ENCODE measurements around the gene PON3. TPM values are rescaled to one million over a fixed set of nuclear protein-coding genes. Genes with fewer than 3 reads are reported as not detected.

Gene PON3
- total and polyA plus RNA-seq, 12 donors = 0.23 to 2.7 (median 0.64) TPM; not detected in 1

DNA sequence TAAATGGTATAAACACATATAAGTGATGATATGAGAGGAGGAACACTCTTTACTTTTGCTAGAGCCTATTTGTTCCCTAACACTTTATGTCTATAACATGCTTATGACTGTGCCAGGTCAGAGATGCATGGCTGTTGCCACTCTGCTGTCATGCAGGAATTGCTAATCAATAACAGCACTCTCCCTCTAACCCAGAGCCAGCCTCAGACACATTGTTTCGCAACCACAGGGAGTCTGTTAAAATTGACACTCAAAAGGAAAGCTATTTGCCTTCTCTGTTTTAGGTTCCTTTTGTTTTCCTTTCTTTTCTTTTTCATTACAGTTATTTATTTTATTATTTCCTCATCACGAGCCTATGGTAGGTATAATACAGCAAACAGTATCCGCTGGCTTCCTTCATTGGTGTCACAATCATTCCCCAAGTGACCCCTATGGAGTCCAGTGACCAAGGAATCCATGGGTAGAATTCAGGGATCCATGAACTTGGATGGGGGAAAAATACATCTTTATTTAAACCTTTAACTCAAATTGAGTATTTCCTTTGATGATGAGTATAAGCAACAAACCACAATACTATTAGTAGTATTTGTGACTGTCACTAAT lies 31.8 kb upstream of the PON3 start:
- peaks cover 0 to 26% (median 0%) of the 10 kb centered on the region in 9 donors for H3K36me3 ChIP-seq

DNA sequence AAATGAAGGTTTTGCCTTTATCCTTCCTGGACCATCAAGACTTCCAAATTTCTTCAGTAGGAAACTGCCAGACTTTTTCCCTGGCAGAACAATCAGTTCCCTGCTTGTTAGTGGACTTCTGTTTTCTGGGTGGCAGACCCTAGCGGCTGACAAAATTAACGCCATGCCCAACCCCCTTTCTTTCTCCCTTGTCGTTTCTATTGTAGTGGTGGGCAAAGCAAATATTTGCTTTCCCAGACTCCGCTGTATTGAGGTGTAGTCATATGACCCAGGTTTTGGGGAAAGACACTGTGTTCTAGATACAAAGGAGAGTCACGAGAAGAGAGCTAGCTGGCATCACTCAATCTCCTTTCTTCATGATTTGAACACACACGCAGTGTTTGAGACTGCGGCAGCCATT lies 31.0 kb upstream of the PON3 start:
- intact Hi-C loops (cut with DNase I) = no loop called here
- WGBS, 2 donors = 88 to 91% methylated on average over 7 of the region's 7 CpGs
- TF ChIP-seq, protein P1, sequence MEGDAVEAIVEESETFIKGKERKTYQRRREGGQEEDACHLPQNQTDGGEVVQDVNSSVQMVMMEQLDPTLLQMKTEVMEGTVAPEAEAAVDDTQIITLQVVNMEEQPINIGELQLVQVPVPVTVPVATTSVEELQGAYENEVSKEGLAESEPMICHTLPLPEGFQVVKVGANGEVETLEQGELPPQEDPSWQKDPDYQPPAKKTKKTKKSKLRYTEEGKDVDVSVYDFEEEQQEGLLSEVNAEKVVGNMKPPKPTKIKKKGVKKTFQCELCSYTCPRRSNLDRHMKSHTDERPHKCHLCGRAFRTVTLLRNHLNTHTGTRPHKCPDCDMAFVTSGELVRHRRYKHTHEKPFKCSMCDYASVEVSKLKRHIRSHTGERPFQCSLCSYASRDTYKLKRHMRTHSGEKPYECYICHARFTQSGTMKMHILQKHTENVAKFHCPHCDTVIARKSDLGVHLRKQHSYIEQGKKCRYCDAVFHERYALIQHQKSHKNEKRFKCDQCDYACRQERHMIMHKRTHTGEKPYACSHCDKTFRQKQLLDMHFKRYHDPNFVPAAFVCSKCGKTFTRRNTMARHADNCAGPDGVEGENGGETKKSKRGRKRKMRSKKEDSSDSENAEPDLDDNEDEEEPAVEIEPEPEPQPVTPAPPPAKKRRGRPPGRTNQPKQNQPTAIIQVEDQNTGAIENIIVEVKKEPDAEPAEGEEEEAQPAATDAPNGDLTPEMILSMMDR (IDR thresholded peaks at IDR 0.05) = no peak
- H3K4me1 ChIP-seq = no peaks in the 10 kb centered on the region
- H3K27ac ChIP-seq = no peak overlapping the region
- ATAC-seq (no peak), DNase-seq (no peak)
- H3K36me3 ChIP-seq = peaks cover 0 to 30% (median 0%) of the 10 kb centered on the region in 9 donors
- no peaks in the 10 kb centered on the region for H3K27me3 ChIP-seq
- no peak overlapping the region for H3K4me3 ChIP-seq
- peaks cover 0 to 4% (median 0%) of the 10 kb centered on the region in 11 donors for H3K9me3 ChIP-seq

More for the DNA sequence above, 31.8 kb upstream of the PON3 start:
- H3K4me3 ChIP-seq = no peak overlapping the region
- H3K27ac ChIP-seq = no peak overlapping the region
- no peak for ATAC-seq
- H3K27me3 ChIP-seq = no peaks in the 10 kb centered on the region
- H3K9me3 ChIP-seq = peaks cover 0 to 4% (median 0%) of the 10 kb centered on the region in 11 donors
- TF ChIP-seq, protein P1 (IDR thresholded peaks at IDR 0.05) = no peak
- intact Hi-C loops (cut with DNase I) = no loop called here
- 91 to 94% methylated on average over 3 of the region's 3 CpGs for WGBS, 2 donors
- no peak for DNase-seq
- no peaks in the 10 kb centered on the region for H3K4me1 ChIP-seq

DNA sequence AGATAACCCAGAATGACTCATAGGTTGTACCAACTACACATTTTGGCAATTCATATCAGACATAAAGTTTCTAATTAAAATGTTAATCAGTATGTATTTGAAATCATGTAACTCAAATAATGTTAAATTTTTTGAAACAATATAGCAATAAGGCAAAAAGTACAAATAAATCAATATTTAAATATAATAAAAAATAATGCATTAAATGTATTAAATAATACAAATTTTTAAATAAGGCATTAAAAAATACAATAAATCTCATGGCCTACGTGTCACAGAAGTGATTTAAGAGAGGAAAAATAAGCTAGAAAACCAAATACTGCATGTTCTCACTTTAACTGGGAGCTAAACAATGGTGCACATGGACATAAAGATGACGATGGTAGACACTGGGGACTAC lies 29.5 kb upstream of the PON3 start:
- WGBS, 2 donors = 87 to 89% methylated on average over 2 of the region's 2 CpGs
- ATAC-seq (no peak), DNase-seq (no peak)
- no peak overlapping the region for H3K4me3 ChIP-seq
- intact Hi-C loops (cut with DNase I) = no loop called here
- peaks cover 0 to 4% (median 0%) of the 10 kb centered on the region in 11 donors for H3K9me3 ChIP-seq
- TF ChIP-seq, protein P1 (IDR thresholded peaks at IDR 0.05) = no peak
- H3K4me1 ChIP-seq = peaks cover 0 to 11% (median 0%) of the 10 kb centered on the region in 9 donors
- H3K27ac ChIP-seq = no peak overlapping the region
- H3K27me3 ChIP-seq = no peaks in the 10 kb centered on the region
- peaks cover 0 to 30% (median 0%) of the 10 kb centered on the region in 9 donors for H3K36me3 ChIP-seq

DNA sequence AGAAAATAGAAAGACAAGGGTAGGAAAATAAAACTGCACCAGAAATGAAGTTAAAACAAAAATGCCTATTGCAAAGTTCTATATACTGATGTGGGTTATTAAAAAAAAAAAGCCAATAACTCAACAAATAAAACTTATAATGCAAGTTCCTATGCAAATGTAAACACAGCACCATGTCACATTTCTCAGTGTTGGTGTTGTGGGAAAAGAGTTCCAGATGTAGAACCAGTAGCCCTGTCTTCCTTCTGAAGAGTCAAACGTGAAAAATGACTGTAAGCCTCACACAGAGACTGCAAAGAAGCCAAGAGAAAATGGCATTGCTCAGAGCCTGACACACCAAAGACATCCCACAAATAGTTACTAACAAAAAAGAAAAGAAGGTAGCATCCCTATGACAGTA lies 28.5 kb upstream of the PON3 start:
- peaks cover 0 to 30% (median 0%) of the 10 kb centered on the region in 9 donors for H3K36me3 ChIP-seq
- no peaks in the 10 kb centered on the region for H3K27me3 ChIP-seq
- 64 to 68% methylated on average over 1 of the region's 1 CpG for WGBS, 2 donors
- ATAC-seq (no peak), DNase-seq (no peak)
- peaks cover 0 to 4% (median 0%) of the 10 kb centered on the region in 11 donors for H3K9me3 ChIP-seq
- H3K4me3 ChIP-seq = no peak overlapping the region
- H3K27ac ChIP-seq = no peak overlapping the region
- H3K4me1 ChIP-seq = peaks cover 0 to 12% (median 0%) of the 10 kb centered on the region in 9 donors
- TF ChIP-seq, protein P1 (IDR thresholded peaks at IDR 0.05) = no peak
- intact Hi-C loops (cut with DNase I) = no loop called here
